Measurements from ENCODE around the gene PRKCE.
"Not testable (repeated sequence)": the region's sequence is repeated elsewhere in the genome, so short reads cannot be mapped to it uniquely, and the experiment has no call there.

Gene PRKCE

GRCh38 chr2:45889053-45889452 is 237.6 kb downstream of the PRKCE start:
- DNase-seq (ENCODE audit: low read depth): no peak
- TF ChIP-seq, protein P1, sequence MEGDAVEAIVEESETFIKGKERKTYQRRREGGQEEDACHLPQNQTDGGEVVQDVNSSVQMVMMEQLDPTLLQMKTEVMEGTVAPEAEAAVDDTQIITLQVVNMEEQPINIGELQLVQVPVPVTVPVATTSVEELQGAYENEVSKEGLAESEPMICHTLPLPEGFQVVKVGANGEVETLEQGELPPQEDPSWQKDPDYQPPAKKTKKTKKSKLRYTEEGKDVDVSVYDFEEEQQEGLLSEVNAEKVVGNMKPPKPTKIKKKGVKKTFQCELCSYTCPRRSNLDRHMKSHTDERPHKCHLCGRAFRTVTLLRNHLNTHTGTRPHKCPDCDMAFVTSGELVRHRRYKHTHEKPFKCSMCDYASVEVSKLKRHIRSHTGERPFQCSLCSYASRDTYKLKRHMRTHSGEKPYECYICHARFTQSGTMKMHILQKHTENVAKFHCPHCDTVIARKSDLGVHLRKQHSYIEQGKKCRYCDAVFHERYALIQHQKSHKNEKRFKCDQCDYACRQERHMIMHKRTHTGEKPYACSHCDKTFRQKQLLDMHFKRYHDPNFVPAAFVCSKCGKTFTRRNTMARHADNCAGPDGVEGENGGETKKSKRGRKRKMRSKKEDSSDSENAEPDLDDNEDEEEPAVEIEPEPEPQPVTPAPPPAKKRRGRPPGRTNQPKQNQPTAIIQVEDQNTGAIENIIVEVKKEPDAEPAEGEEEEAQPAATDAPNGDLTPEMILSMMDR (conservative IDR thresholded peaks at IDR 0.05; ENCODE audit: low read depth, low read length): peak; percentile 21
- H3K4me3 ChIP-seq (ENCODE audit: low read length): no peak overlapping the region

GRCh38 chr2:45889620-45890370 is 238.3 kb downstream of the PRKCE start:
- TF ChIP-seq, protein P1 (conservative IDR thresholded peaks at IDR 0.05; ENCODE audit: low read depth, low read length): no peak
- H3K4me3 ChIP-seq (ENCODE audit: low read length): no peak overlapping the region
- no peak for DNase-seq (ENCODE audit: low read depth)

DNA sequence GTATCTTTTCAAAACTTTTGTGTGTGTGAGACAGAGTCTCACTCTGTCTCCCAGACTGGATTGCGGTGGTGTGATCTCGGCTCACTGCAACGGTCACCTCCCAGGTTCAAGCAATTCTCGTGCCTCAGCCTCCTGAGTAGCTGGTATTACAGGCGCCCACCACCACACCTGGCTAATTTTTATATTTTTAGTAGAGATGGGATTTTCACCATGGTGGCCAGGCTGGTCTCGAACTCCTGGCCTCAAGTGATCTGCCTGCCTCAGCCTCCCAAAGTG is 238.8 kb downstream of the PRKCE start:
- not testable (repeated sequence) for DNase-seq (ENCODE audit: low read depth); H3K4me3 ChIP-seq (ENCODE audit: low read length)

DNA sequence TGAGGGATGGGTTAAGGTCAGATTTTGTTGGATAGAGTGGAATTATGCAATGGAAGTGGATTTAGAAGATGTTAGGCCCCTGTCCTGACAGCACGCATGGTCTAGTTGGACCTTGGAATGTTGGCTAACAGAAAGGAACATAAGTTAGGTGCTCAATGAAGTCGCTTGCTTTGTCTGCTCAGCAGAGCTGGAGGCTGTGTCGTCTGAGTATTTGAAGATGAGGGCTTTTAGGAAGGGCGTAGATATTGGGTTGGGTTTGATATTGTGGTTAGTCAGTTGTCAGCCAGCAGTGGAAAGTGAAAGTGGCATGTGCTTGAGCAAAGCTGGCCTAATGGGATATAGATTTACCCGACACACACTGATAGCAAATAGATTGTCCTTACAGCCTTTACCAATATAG is 239.3 kb downstream of the PRKCE start:
- TF ChIP-seq, protein P1 (conservative IDR thresholded peaks at IDR 0.05; ENCODE audit: low read depth, low read length): no peak
- DNase-seq (ENCODE audit: low read depth): no peak
- no peak overlapping the region for H3K4me3 ChIP-seq (ENCODE audit: low read length)

DNA sequence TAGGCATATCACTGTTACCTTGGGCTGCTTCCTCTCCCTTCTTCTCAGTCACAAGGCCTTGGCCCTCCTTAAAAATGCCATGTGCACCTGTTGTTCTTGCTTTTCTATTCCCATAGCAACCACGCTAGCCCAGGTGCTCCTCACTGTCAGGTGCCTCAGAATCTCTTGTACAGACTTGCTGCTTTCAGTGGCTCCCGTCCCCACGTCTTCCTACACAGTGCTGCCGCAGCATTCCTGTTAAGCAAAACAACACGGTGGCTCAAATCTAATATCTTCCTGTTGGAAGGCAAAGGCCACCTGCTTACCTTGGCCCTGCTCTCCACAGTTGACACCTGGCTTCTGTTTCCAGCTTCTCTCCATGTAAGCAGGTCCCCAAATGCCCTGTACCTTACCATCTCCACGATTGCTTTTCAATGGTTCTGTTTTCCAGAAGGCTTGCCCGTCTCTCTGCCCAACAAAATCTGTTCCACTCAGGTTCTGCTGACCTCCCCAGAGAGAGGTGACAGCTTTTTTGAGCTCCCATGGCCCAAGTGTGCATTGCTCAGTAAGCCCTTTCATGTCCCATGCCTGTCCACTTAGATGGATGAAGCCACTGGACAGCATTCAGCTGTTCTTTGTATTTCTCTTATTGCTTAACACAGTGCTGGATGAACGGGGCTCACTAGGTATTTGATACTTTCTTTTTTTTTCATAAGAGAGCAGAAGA is 240.4 kb downstream of the PRKCE start:
- H3K4me3 ChIP-seq (ENCODE audit: low read length): no peak overlapping the region
- TF ChIP-seq, protein P1 (conservative IDR thresholded peaks at IDR 0.05; ENCODE audit: low read depth, low read length): no peak
- no peak for DNase-seq (ENCODE audit: low read depth)

- DNase-seq (ENCODE audit: low read depth): no peak
- no peak overlapping the region for H3K4me3 ChIP-seq (ENCODE audit: low read length)
- TF ChIP-seq, protein P1 (conservative IDR thresholded peaks at IDR 0.05; ENCODE audit: low read depth, low read length): no peak
Measured at GRCh38 chr2:45892425-45892745, 240.9 kb downstream of the PRKCE start.

- no peak for DNase-seq (ENCODE audit: low read depth)
- H3K4me3 ChIP-seq (ENCODE audit: low read length): no peak overlapping the region
- TF ChIP-seq, protein P1 (conservative IDR thresholded peaks at IDR 0.05; ENCODE audit: low read depth, low read length): no peak
Measured at GRCh38 chr2:45892757-45893156, 241.3 kb downstream of the PRKCE start.
